Smooth muscle cell (in vitro differentiated cells): ENCODE results near the gene AMBRA1. TPM values are rescaled to one million over a fixed set of nuclear protein-coding genes. Genes with fewer than 3 reads are reported as not detected.
"Not testable (repeated sequence)": the region's sequence is repeated elsewhere in the genome, so short reads cannot be mapped to it uniquely, and the experiment has no call there.

Source experiments
- DNase-seq: peaks from one replicate; lab custom pipeline; 2025; ENCODE audit not compliant: unreplicated experiment; lab: John Stamatoyannopoulos, UW
- H2AFZ ChIP-seq: fragments of 200-600 bp; sonication (generic); 2 replicates; pipeline ENCODE4 v1.6.0; 2016; ENCODE audit warnings: antibody characterized with exemption, low read depth, mild to moderate bottlenecking
- H3F3A ChIP-seq: fragments of 200-600 bp; sonication (generic); 2 replicates; pipeline ENCODE4 v1.6.0; 2017; ENCODE audit warnings: antibody characterized with exemption, low read depth
- H3K27ac ChIP-seq: fragments of 200-600 bp; sonication (generic); 2 replicates; pipeline ENCODE4 v1.5.1; 2016; ENCODE audit warnings: low read depth, mild to moderate bottlenecking
- H3K27me3 ChIP-seq: fragments of 200-600 bp; sonication (generic); 2 replicates; pipeline ENCODE4 v1.6.1; 2016; ENCODE audit warnings: low read depth, mild to moderate bottlenecking
- H3K36me3 ChIP-seq: fragments of 200-600 bp; sonication (generic); 2 replicates; pipeline ENCODE4 v1.5.1; 2016; ENCODE audit warnings: low read depth
- H3K4me1 ChIP-seq: fragments of 200-600 bp; sonication (generic); 2 replicates; pipeline ENCODE4 v1.5.1; 2016; ENCODE audit warnings: low read depth
- H3K4me2 ChIP-seq: fragments of 200-600 bp; sonication (generic); 2 replicates; pipeline ENCODE4 v1.6.0; 2016; ENCODE audit warnings: mild to moderate bottlenecking
- H3K4me3 ChIP-seq: fragments of 200-600 bp; sonication (generic); 2 replicates; pipeline ENCODE4 v1.5.1; 2016; ENCODE audit warnings: mild to moderate bottlenecking
- H3K79me2 ChIP-seq: fragments of 200-600 bp; sonication (generic); 2 replicates; pipeline ENCODE4 v1.6.0; 2016; ENCODE audit warnings: low read depth, mild to moderate bottlenecking
- H3K9ac ChIP-seq: fragments of 200-600 bp; sonication (generic); 2 replicates; pipeline ENCODE4 v1.6.0; 2016; ENCODE audit warnings: low read depth
- H3K9me3 ChIP-seq: fragments of 200-600 bp; sonication (generic); replicated peaks from 2 replicates; pipeline ENCODE4 v1.5.1; 2016; ENCODE audit warnings: low read depth
- H4K20me1 ChIP-seq: fragments of 200-600 bp; sonication (generic); 2 replicates; pipeline ENCODE4 v1.6.0; 2016; ENCODE audit warnings: low read depth
- WGBS: methylation state at CpG from one replicate; pipeline ENCODE4 v1.1.7; 2016; ENCODE audit warnings: low lambda C conversion rate; 5-methylcytosine and 5-hydroxymethylcytosine counted together
- polyA plus RNA-seq: library from polyadenylated mRNA; unstranded; fragments of >200 nt; fragmentation: Nextera tagmentation; extraction: Ambion mirVana; gene quantifications from 2 replicates; pipeline ENCODE4 v1.2.1, GENCODE V29; 2016
- total RNA-seq: library from RNA; depleted of rRNA; stranded (reverse); fragments of >200 nt; gene quantifications from 2 replicates; pipeline ENCODE4 v1.2.3, GENCODE V29; 2014
- TF ChIP-seq, protein P1 (sequence below): fragments of 200-600 bp; sonication (generic); IDR thresholded peaks from 2 replicates; pipeline ENCODE4 v1.5.1; 2017; ENCODE audit warnings: borderline replicate concordance, mild to moderate bottlenecking, antibody characterized with exemption; ENCODE audit not compliant: insufficient read depth, poor library complexity, severe bottlenecking

Gene AMBRA1
- total and polyA plus RNA-seq, 2 experiments from 2014 or later = 10.3 to 38.3 TPM

GRCh38 chr11:46590740-46591605 is 2.9 kb downstream of the AMBRA1 start:
- WGBS = 83% methylated on average over 11 of the region's 11 CpGs
- DNase-seq = no peak
- no peak overlapping the region for H3K27ac ChIP-seq
- peaks cover 68% of the 10 kb centered on the region for H4K20me1 ChIP-seq
- peaks cover 18% of the 10 kb centered on the region for H3K4me1 ChIP-seq
- H3F3A ChIP-seq = no peaks in the 10 kb centered on the region
- H3K9ac ChIP-seq = no peak overlapping the region
- peak overlapping the region; percentile 56 for H3K4me2 ChIP-seq
- H3K27me3 ChIP-seq = no peaks in the 10 kb centered on the region
- no peak overlapping the region for H2AFZ ChIP-seq
- H3K4me3 ChIP-seq = no peak overlapping the region
- peaks cover 77% of the 10 kb centered on the region for H3K79me2 ChIP-seq
- no peaks in the 10 kb centered on the region for H3K36me3 ChIP-seq
- no peaks in the 10 kb centered on the region for H3K9me3 ChIP-seq
- TF ChIP-seq, protein P1, sequence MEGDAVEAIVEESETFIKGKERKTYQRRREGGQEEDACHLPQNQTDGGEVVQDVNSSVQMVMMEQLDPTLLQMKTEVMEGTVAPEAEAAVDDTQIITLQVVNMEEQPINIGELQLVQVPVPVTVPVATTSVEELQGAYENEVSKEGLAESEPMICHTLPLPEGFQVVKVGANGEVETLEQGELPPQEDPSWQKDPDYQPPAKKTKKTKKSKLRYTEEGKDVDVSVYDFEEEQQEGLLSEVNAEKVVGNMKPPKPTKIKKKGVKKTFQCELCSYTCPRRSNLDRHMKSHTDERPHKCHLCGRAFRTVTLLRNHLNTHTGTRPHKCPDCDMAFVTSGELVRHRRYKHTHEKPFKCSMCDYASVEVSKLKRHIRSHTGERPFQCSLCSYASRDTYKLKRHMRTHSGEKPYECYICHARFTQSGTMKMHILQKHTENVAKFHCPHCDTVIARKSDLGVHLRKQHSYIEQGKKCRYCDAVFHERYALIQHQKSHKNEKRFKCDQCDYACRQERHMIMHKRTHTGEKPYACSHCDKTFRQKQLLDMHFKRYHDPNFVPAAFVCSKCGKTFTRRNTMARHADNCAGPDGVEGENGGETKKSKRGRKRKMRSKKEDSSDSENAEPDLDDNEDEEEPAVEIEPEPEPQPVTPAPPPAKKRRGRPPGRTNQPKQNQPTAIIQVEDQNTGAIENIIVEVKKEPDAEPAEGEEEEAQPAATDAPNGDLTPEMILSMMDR = no peak

DNA sequence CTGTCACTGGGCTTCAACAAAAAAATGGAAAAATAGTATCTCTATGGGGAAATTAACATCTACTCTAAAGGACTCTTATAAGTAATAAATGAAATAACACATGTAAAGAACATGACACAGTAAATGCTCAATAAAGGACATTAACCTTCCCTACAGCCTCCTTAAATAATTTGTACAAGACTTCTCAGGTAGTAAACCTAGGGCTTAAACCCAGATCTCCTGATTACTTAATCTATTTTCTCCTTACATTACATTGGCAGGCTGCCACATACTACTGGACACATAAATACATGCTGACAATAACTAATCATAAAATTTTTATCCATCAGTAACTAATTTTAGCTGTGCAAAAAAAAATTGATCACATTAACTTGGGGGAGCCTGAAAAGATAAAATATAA is 4.9 kb downstream of the AMBRA1 start:
- H2AFZ ChIP-seq = no peak overlapping the region
- H3K27ac ChIP-seq = no peak overlapping the region

GRCh38 chr11:46588131-46588530 is 5.7 kb downstream of the AMBRA1 start:
- H2AFZ ChIP-seq = no peak overlapping the region
- no peak overlapping the region for H3K4me3 ChIP-seq
- no peak for DNase-seq
- peaks cover 10% of the 10 kb centered on the region for H3K4me1 ChIP-seq
- no peaks in the 10 kb centered on the region for H3K9me3 ChIP-seq
- H3F3A ChIP-seq = no peaks in the 10 kb centered on the region
- TF ChIP-seq, protein P1 = no peak
- H3K36me3 ChIP-seq = no peaks in the 10 kb centered on the region
- H3K79me2 ChIP-seq = peaks cover 86% of the 10 kb centered on the region
- H3K27me3 ChIP-seq = no peaks in the 10 kb centered on the region
- peaks cover 77% of the 10 kb centered on the region for H4K20me1 ChIP-seq
- H3K4me2 ChIP-seq = no peak overlapping the region
- no peak overlapping the region for H3K27ac ChIP-seq
- WGBS = 96% methylated on average over 5 of the region's 5 CpGs
- H3K9ac ChIP-seq = no peak overlapping the region

More for the DNA sequence above, 4.9 kb downstream of the AMBRA1 start:
- peaks cover 77% of the 10 kb centered on the region for H4K20me1 ChIP-seq
- H3K4me1 ChIP-seq = peaks cover 11% of the 10 kb centered on the region
- no peaks in the 10 kb centered on the region for H3K27me3 ChIP-seq
- H3K9ac ChIP-seq = no peak overlapping the region
- no peak overlapping the region for H3K4me2 ChIP-seq
- H3K36me3 ChIP-seq = no peaks in the 10 kb centered on the region
- H3F3A ChIP-seq = no peaks in the 10 kb centered on the region
- no peak for DNase-seq
- TF ChIP-seq, protein P1 = no peak
- peaks cover 92% of the 10 kb centered on the region for H3K79me2 ChIP-seq
- no peak overlapping the region for H3K4me3 ChIP-seq
- no peaks in the 10 kb centered on the region for H3K9me3 ChIP-seq

GRCh38 chr11:46583513-46583912 is 10.3 kb downstream of the AMBRA1 start:
- H3K27me3 ChIP-seq, H3K9ac ChIP-seq, H3F3A ChIP-seq, H3K4me1 ChIP-seq, DNase-seq, H3K27ac ChIP-seq, H2AFZ ChIP-seq, H3K4me3 ChIP-seq, H3K36me3 ChIP-seq, H3K4me2 ChIP-seq, H3K9me3 ChIP-seq: not testable (repeated sequence)
- WGBS = 94% methylated on average over 1 of the region's 1 CpG
- H3K79me2 ChIP-seq = peaks cover 80% of the 10 kb centered on the region
- peaks cover 78% of the 10 kb centered on the region for H4K20me1 ChIP-seq
